Omental fat pad (tissue), 4 donors: ENCODE measurements around the gene EFCAB8. TPM values are rescaled to one million over a fixed set of nuclear protein-coding genes. Genes with fewer than 3 reads are reported as not detected.

Source experiments
- ATAC-seq: fragments of 150-250 bp; one replicate; pipeline ENCODE4 v1.9.1; 2016; ENCODE audit warnings: mild to moderate bottlenecking, moderate library complexity; ENCODE audit not compliant: low FRiP score
- DNase-seq: peaks from one replicate; pipeline ENCODE4 v3.0.0-alpha.2; 2019; ENCODE audit warnings: low spot score
- total RNA-seq, 4 donors: library from RNA; depleted of rRNA; stranded (reverse); fragments of >200 nt; gene quantifications; one replicate each; pipeline ENCODE4 v1.1.0, GENCODE V29; 2016
- TF ChIP-seq, protein P1 (sequence below), 3 donors: fragments of 450-650 bp; IDR thresholded peaks; one replicate each; pipeline ENCODE4 v1.5.1; 2016 to 2017; ENCODE audit warnings: antibody characterized with exemption in 3 of 3, mild to moderate bottlenecking in 3 of 3, moderate library complexity in 2 of 3

Gene EFCAB8
- total RNA-seq, 4 donors from 2014 or later, result 0.24 TPM; not detected in 3

GRCh38 chr20:32830437-32830836, 28.3 kb upstream of the EFCAB8 start:
- ATAC-seq, result no peak

DNA sequence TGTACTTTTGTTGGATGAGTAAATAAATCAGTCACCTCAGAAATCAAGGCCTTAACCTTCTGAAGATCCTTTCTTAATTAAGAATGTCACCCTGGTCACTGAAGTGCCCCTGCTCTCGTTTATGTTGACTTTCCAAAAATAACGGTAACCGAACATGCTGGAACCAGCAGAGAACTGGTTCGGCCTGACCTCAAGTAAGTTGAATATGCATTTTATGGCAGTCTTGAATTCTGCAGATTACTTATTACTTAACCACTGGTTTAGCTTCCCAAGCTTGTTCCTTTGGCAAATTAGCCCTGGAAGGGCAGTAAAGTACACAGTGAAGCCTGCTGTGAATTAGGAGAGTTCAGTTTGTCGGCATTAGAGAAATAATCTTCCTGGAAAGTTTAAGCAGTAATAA, 26.7 kb upstream of the EFCAB8 start:
- ATAC-seq (no peak), DNase-seq (no peak)

More at GRCh38 chr20:32830437-32830836, 28.3 kb upstream of the EFCAB8 start:
- TF ChIP-seq, protein P1, sequence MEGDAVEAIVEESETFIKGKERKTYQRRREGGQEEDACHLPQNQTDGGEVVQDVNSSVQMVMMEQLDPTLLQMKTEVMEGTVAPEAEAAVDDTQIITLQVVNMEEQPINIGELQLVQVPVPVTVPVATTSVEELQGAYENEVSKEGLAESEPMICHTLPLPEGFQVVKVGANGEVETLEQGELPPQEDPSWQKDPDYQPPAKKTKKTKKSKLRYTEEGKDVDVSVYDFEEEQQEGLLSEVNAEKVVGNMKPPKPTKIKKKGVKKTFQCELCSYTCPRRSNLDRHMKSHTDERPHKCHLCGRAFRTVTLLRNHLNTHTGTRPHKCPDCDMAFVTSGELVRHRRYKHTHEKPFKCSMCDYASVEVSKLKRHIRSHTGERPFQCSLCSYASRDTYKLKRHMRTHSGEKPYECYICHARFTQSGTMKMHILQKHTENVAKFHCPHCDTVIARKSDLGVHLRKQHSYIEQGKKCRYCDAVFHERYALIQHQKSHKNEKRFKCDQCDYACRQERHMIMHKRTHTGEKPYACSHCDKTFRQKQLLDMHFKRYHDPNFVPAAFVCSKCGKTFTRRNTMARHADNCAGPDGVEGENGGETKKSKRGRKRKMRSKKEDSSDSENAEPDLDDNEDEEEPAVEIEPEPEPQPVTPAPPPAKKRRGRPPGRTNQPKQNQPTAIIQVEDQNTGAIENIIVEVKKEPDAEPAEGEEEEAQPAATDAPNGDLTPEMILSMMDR (IDR thresholded peaks at IDR 0.05), result no peak
- no peak for DNase-seq

DNA sequence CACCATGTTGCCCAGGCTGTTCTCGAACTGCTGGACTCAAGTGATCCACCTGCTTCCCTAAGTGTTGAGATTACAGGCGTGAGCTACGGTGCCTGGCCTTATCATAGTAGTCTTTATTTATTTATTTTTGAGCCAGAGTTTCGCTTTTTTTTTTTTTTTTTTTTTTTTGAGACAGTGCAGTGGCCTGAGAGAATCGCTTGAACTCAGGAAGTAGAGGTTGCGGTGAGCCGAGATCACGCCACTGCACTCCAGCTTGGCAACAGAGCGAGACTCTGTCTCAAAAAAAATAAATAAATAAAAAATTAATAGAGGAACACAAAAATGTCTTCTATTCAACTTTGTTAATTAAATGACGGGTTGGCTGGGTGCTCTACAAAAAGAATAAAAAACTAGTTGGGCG, 26.1 kb upstream of the EFCAB8 start:
- DNase-seq (no peak), ATAC-seq (no peak)
- TF ChIP-seq, protein P1 (IDR thresholded peaks at IDR 0.05), result no peak

More for the DNA sequence above, 26.7 kb upstream of the EFCAB8 start:
- TF ChIP-seq, protein P1 (IDR thresholded peaks at IDR 0.05), result no peak

GRCh38 chr20:32834972-32835371, 23.8 kb upstream of the EFCAB8 start:
- no peak for DNase-seq
- TF ChIP-seq, protein P1 (IDR thresholded peaks at IDR 0.05), result no peak
- ATAC-seq, result no peak

DNA sequence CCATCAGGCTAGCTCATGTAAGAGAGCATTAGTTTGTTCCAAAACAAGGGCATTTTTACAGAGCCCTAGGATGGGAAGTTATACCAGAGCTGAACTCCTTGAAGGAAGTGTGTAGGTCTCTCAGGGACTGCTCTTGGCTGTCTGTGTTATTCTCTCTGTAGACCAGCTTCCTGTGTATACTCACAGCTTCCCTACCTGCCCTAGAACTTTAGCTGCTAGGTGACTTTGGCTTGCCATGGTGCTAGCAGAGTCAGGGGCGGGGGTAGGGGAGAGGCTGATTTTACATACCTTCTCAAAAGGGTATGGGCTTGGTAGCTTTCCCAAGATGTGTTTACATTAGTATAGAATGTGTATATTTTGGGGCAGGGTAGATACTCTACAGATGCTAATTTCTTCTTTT, 21.6 kb upstream of the EFCAB8 start:
- TF ChIP-seq, protein P1 (IDR thresholded peaks at IDR 0.05), result no peak
- no peak for DNase-seq
- ATAC-seq, result no peak

- DNase-seq (no peak), ATAC-seq (no peak)
- TF ChIP-seq, protein P1 (IDR thresholded peaks at IDR 0.05), result no peak
Observed at GRCh38 chr20:32839227-32839981, 19.3 kb upstream of the EFCAB8 start.

DNA sequence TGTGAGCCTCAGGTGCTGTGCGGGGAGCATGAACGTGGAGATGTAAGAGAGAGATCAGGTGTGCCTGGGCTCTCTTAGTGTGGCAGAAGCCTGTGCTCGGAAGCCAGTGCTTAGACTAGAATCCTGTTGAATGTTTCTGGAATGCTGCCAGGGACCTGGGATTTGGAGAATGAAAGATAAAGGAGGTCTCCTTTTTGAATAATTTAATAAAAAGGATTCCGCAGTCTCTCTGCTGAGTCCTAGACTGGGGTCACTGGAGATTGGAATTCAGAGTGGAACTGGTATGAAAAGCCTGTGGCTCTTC, 18.8 kb upstream of the EFCAB8 start:
- TF ChIP-seq, protein P1 (IDR thresholded peaks at IDR 0.05), result no peak
- DNase-seq (no peak), ATAC-seq (no peak)
